ENCODE measurements around the gene FXR2. TPM values are rescaled to one million over a fixed set of nuclear protein-coding genes. Genes with fewer than 3 reads are reported as not detected.

Gene FXR2
- total and polyA plus RNA-seq, 2 experiments from 2014 or later, result 10.9 to 24.4 TPM

- ATAC-seq (no peak), DNase-seq (ENCODE audit: low spot score) (no peak)
- no peaks in the 10 kb centered on the region for H3K9me2 ChIP-seq (ENCODE audit: insufficient read depth)
- 0 out of 2 replicates have a peak overlapping the region, but pooled peaks have one; percentile 11 for H3K4me3 ChIP-seq
- H3K36me3 ChIP-seq (ENCODE audit: insufficient read depth), result no peaks in the 10 kb centered on the region
- TF ChIP-seq ZNF462 (CRISPR knock-in tag; IDR thresholded peaks at IDR 0.05) (no peak), ZNF331 (CRISPR knock-in tag; IDR thresholded peaks at IDR 0.05; ENCODE audit: low read depth) (no peak), NANOG (IDR thresholded peaks at IDR 0.05; ENCODE audit: borderline replicate concordance) (no peak)
- H3K4me2 ChIP-seq, result 0 out of 2 replicates have a peak overlapping the region, but pooled peaks have one; percentile 43
- Mint-ChIP-seq H3K36me3 (ENCODE audit: low read depth) (peaks cover 14% of the 10 kb centered on the region), H3K4me1 (peaks cover 17% of the 10 kb centered on the region), H3K27me3 (ENCODE audit: insufficient read depth, low read depth, poor library complexity) (peaks cover 11% of the 10 kb centered on the region), H3K4me3 (peak overlapping the region; percentile 47; the same call in 2 of the 3 replicates), H3K9me3 (no peaks in the 10 kb centered on the region; the same call in 2 of the 3 replicates), H3K27ac (peak overlapping the region; percentile 17; the same call in 1 of the 2 replicates)
- H3K27ac ChIP-seq (ENCODE audit: low read depth), result no peak overlapping the region
- no peak overlapping the region for H2AFZ ChIP-seq
- no peaks in the 10 kb centered on the region; the same call in 1 of the 2 replicates for H3K27me3 ChIP-seq (ENCODE audit: insufficient read depth)
- peaks cover 26% of the 10 kb centered on the region for H3K4me1 ChIP-seq (ENCODE audit: insufficient read depth)
- H4K20me1 ChIP-seq (replicated peaks; ENCODE audit: insufficient read depth), result peaks cover 38% of the 10 kb centered on the region
- H3F3A ChIP-seq (replicated peaks; ENCODE audit: low read depth), result peaks cover 23% of the 10 kb centered on the region; the same call in 1 of the 2 replicates
- H3K79me2 ChIP-seq (replicated peaks; ENCODE audit: insufficient read depth), result peaks cover 62% of the 10 kb centered on the region
Measured at GRCh38 chr17:7611635-7612293, 2.9 kb downstream of the FXR2 start.

- Histone ChIP-seq H3K27me3 (ENCODE audit: insufficient read depth) (no peaks in the 10 kb centered on the region; the same call in 1 of the 2 replicates), H3K27ac (ENCODE audit: low read depth) (no peak overlapping the region), H3F3A (replicated peaks; ENCODE audit: low read depth) (peaks cover 19% of the 10 kb centered on the region; the same call in 1 of the 2 replicates), H3K4me2 (no peak overlapping the region), H3K9me2 (ENCODE audit: insufficient read depth) (no peaks in the 10 kb centered on the region), H3K36me3 (ENCODE audit: insufficient read depth) (0 out of 2 replicates have a peak, but pooled peaks cover 6% of the 10 kb centered on the region), H3K79me2 (replicated peaks; ENCODE audit: insufficient read depth) (peaks cover 64% of the 10 kb centered on the region), H3K4me1 (ENCODE audit: insufficient read depth) (peaks cover 23% of the 10 kb centered on the region), H3K4me3 (no peak overlapping the region), H2AFZ (no peak overlapping the region), H4K20me1 (replicated peaks; ENCODE audit: insufficient read depth) (peaks cover 46% of the 10 kb centered on the region)
- no peak for ATAC-seq
- DNase-seq (ENCODE audit: low spot score), result no peak
- H3K4me3 Mint-ChIP-seq, result no peak overlapping the region
- H3K36me3 Mint-ChIP-seq (ENCODE audit: low read depth), result peaks cover 19% of the 10 kb centered on the region
- H3K9me3 Mint-ChIP-seq, result no peaks in the 10 kb centered on the region; the same call in 2 of the 3 replicates
- peaks cover 17% of the 10 kb centered on the region for H3K4me1 Mint-ChIP-seq
- no peak overlapping the region for H3K27ac Mint-ChIP-seq
- peaks cover 11% of the 10 kb centered on the region for H3K27me3 Mint-ChIP-seq (ENCODE audit: insufficient read depth, low read depth, poor library complexity)
- TF ChIP-seq REST (IDR thresholded peaks at IDR 0.05; ENCODE audit: unreplicated experiment), result no peak
- TF ChIP-seq EZH2phosphoT487 (IDR thresholded peaks at IDR 0.05; ENCODE audit: unreplicated experiment), result no peak
Measured at GRCh38 chr17:7610641-7611040, 4.1 kb downstream of the FXR2 start.
